Neural crest cell (in vitro differentiated cells): ENCODE results near the gene LCORL. TPM values are rescaled to one million over a fixed set of nuclear protein-coding genes. Genes with fewer than 3 reads are reported as not detected.
"Not testable (repeated sequence)": the region's sequence is repeated elsewhere in the genome, so short reads cannot be mapped to it uniquely, and the experiment has no call there.

Source experiments
- DNase-seq: peaks from one replicate; pipeline ENCODE4 v3.0.0; 2021; ENCODE audit warnings: low read depth, mixed read lengths, low spot score
- H3K27ac Mint-ChIP-seq: one replicate; pipeline ENCODE4 v1.8.0; 2021; ENCODE audit warnings: mild to moderate bottlenecking, mixed read lengths; ENCODE audit not compliant: unreplicated experiment
- H3K27me3 Mint-ChIP-seq: 2 replicates; pipeline ENCODE4 v1.8.0; 2021; ENCODE audit warnings: low read depth, mild to moderate bottlenecking, mixed read lengths
- H3K36me3 Mint-ChIP-seq: 2 replicates; pipeline ENCODE4 v1.8.0; 2021; ENCODE audit warnings: low read depth, mild to moderate bottlenecking, mixed read lengths
- H3K4me1 Mint-ChIP-seq: 2 replicates; pipeline ENCODE4 v1.8.0; 2021; ENCODE audit warnings: mixed read lengths
- H3K4me3 Mint-ChIP-seq: one replicate; pipeline ENCODE4 v1.8.0; 2021; ENCODE audit warnings: mild to moderate bottlenecking, mixed read lengths
- H3K9me3 Mint-ChIP-seq: 2 replicates; pipeline ENCODE4 v1.8.0; 2021; ENCODE audit warnings: mixed read lengths
- CTCF ChIP-seq: fragments of 200-600 bp; sonication (generic); conservative IDR thresholded peaks from 2 replicates; pipeline ENCODE4 v1.5.0; 2021; ENCODE audit warnings: antibody characterized with exemption, mild to moderate bottlenecking
- total RNA-seq: library from RNA; stranded (reverse); gene quantifications from 2 replicates; pipeline ENCODE4 v1.2.1, GENCODE V29; 2021

LCORL gene
- total RNA-seq, 1 donor from 2014 or later: 26.1 TPM

DNA sequence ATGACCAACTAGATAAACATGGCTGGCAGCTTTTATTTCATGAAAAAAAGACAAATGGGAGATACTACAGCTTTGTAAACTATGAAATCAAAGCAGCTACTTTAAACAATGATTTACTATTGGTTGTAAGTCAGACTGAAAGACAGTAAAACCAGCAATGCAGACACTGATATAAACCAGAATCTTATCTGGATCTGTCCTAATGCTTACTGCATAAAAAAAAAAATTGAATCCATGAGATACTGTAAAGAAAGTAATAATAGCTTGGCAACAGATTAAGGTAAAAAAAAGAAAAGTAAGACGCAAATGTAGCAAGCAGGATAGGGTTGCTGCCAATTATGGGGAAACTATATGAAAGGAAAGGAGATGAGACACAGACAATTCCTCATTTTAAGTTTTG lies 7.3 kb downstream of the LCORL start:
- no peak for DNase-seq
- no peak overlapping the region for H3K27ac Mint-ChIP-seq
- no peaks in the 10 kb centered on the region for H3K9me3 Mint-ChIP-seq
- H3K36me3 Mint-ChIP-seq: peaks cover 3% of the 10 kb centered on the region
- H3K4me1 Mint-ChIP-seq: peaks cover 29% of the 10 kb centered on the region
- no peaks in the 10 kb centered on the region for H3K27me3 Mint-ChIP-seq
- H3K4me3 Mint-ChIP-seq: no peak overlapping the region
- no peak for TF ChIP-seq CTCF

- Mint-ChIP-seq H3K36me3 (peaks cover 3% of the 10 kb centered on the region), H3K4me3 (no peak overlapping the region), H3K27me3 (no peaks in the 10 kb centered on the region), H3K27ac (no peak overlapping the region), H3K4me1 (peaks cover 26% of the 10 kb centered on the region), H3K9me3 (no peaks in the 10 kb centered on the region)
- no peak for TF ChIP-seq CTCF
- DNase-seq: no peak
These were observed 8.6 kb downstream of the LCORL start for GRCh38 chr4:18012807-18013462.

DNA sequence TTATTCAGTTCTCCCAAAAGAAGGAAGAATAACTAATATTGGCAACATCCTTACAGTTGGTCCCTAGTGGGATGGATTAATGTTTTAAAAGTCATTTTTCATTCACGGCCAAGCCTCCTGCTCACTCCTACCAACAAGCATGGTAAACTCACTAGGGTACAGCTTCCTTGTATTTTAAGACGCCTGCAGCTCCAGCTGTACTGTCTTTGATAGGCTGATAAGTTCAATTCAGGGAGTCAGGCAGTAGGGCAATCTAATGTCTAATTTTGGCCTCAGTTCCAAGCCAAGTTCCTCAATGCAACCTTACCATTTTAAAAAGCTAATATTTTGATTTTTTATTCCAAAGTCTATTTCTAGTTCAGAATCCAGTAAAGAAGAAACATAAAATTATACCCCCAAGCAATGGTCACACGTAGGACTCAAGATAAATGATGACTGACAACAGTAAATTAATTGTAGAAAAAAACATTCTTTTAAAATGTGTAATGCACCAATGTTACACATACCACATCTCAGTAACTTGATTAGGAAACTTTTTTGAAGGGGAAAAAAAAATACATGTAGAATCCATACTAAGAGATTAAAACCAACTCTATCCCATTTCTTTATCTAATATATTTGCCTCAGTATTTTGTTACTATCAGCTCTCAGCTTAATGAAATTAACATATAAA lies 9.3 kb downstream of the LCORL start:
- peaks cover 26% of the 10 kb centered on the region for H3K4me1 Mint-ChIP-seq
- DNase-seq: no peak
- H3K9me3 Mint-ChIP-seq: no peaks in the 10 kb centered on the region
- peaks cover 5% of the 10 kb centered on the region for H3K36me3 Mint-ChIP-seq
- no peak overlapping the region for H3K4me3 Mint-ChIP-seq
- no peak for TF ChIP-seq CTCF
- H3K27me3 Mint-ChIP-seq: no peaks in the 10 kb centered on the region
- H3K27ac Mint-ChIP-seq: no peak overlapping the region

DNA sequence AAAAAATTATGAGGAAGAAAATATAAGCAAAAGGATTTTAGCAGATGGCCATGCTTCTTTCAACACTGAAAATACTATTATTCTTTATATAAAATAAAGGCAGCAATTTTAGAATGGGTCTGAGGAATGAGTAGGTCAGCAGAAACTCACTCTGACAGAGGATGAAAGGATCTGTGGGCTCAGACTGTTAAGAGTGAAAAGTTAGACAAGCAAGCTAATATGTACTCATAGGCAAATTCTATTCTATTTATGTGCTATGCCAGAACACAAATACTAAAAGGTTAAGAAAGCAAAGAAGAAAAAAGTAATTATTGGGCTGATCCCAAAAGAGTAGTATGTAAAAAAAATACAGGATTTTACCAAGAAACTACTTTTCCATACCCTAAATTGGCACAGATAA lies 13.9 kb downstream of the LCORL start:
- peaks cover 11% of the 10 kb centered on the region for H3K9me3 Mint-ChIP-seq
- peaks cover 36% of the 10 kb centered on the region for H3K36me3 Mint-ChIP-seq
- no peak overlapping the region for H3K4me3 Mint-ChIP-seq
- TF ChIP-seq CTCF: no peak
- H3K4me1 Mint-ChIP-seq: peaks cover 16% of the 10 kb centered on the region
- H3K27me3 Mint-ChIP-seq: no peaks in the 10 kb centered on the region
- H3K27ac Mint-ChIP-seq: no peak overlapping the region
- no peak for DNase-seq

DNA sequence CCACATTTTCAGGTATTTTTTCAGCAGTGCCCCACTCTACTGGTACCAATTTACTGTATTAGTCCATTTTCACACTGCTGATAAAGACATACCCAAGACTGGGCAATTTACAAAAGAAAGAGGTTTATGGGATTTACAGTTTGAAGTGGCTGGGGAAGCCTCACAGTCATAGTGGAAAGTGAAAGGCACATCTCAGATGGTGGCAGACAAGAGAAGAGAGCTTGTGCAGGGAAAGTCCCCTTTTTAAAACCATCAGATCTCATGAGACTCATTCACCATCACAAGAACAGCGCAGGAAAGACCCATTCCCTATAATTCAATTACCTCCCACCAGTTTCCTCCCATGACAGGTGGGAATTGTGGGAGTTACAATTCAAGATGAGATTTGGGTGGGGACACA lies 15.1 kb downstream of the LCORL start:
- not testable (repeated sequence) for H3K27ac Mint-ChIP-seq, DNase-seq, H3K27me3 Mint-ChIP-seq, H3K4me3 Mint-ChIP-seq
- Mint-ChIP-seq H3K36me3 (peaks cover 36% of the 10 kb centered on the region), H3K4me1 (peaks cover 14% of the 10 kb centered on the region), H3K9me3 (peaks cover 11% of the 10 kb centered on the region)

GRCh38 chr4:17997129-17997528 lies 24.4 kb downstream of the LCORL start:
- H3K27me3 Mint-ChIP-seq: no peaks in the 10 kb centered on the region
- H3K4me3 Mint-ChIP-seq: no peak overlapping the region
- peaks cover 6% of the 10 kb centered on the region for H3K9me3 Mint-ChIP-seq
- DNase-seq: no peak
- H3K4me1 Mint-ChIP-seq: peaks cover 6% of the 10 kb centered on the region
- no peak overlapping the region for H3K27ac Mint-ChIP-seq
- TF ChIP-seq CTCF: no peak
- peaks cover 20% of the 10 kb centered on the region for H3K36me3 Mint-ChIP-seq
